ENCODE data around the gene TNP1. TPM values are rescaled to one million over a fixed set of nuclear protein-coding genes. Genes with fewer than 3 reads are reported as not detected.

The TNP1 gene
- total RNA-seq, 1 experiment from 2014 or later, result not detected

DNA sequence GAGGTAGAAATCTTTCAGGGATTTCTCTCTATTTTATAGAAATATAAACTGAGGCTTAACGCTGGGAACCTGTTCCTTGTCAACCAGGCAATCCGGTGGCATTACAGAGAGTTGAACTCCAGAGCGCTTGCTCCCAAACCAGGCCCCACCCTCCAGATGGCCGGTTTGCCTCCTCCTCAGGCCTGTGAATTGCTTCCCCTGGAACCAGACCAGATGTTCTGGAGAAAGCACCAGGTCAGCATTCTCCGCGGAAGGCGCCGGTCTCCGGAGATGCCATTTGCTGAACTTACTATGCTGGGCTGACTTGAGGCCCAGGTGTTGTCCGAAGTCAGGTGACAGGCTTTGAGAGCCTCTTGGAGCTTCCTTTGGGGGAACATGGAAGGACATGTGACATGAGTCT is 17.2 kb downstream of the TNP1 start:
- no peak for DNase-seq (ENCODE audit: low read depth)

DNA sequence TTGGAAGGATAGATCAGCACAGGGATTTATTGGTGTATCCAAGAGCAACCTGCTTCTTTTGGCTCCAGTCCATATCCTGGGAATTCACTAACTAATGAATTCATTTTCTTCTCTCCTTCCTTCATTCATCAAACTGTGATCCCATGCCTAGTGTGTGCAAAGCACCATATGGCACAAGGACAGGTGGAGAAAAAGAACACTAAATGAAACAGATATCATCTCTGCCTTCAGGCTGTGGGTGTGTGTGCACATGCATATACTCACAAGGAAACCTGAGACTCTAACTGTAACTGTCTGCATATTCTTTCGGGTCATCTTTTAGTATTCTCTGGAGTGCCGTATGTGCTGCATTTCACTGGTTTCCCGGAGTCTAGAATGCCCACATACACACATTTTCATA is 20.2 kb downstream of the TNP1 start:
- DNase-seq (ENCODE audit: low read depth), result no peak

DNA sequence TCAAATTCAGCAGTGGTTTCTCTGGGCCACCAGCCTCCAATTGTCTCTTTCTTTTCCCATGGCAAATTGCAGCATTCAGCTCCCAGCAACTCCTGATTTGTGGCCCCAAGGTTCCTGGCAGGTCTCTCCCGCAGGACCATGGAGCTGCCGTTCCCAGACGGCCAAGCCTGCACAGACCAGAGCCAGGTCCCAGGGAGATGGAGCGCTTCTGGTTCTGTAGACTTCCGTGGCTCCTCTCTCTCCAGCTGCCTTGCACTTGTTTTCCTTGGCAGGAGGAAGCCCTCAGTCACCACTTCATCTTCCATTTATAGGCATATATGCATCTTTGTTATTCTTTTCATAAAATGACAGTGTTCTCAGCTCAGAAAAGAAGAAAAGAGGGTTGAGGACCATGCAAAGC is 21.7 kb downstream of the TNP1 start:
- no peak for DNase-seq (ENCODE audit: low read depth)

DNA sequence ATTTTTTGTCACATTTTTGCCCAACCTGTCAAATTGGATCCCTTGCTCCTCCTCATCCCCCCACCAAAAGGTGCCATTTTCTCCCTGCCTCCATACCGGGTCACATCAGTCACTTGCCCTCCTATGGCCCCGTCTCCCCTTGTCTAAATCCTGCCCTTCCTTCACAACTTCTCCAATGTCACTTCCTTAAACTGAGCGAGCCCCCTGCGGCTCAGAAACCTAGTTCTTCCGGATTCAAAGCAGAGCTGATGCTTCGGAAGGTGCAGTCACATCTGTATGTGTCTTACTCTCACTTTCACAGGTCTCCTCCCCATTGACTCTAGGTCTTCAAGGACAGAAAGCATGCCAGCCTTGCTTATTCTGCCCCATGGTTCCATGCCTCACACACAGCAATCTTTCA is 22.1 kb downstream of the TNP1 start:
- no peak for DNase-seq (ENCODE audit: low read depth)

DNA sequence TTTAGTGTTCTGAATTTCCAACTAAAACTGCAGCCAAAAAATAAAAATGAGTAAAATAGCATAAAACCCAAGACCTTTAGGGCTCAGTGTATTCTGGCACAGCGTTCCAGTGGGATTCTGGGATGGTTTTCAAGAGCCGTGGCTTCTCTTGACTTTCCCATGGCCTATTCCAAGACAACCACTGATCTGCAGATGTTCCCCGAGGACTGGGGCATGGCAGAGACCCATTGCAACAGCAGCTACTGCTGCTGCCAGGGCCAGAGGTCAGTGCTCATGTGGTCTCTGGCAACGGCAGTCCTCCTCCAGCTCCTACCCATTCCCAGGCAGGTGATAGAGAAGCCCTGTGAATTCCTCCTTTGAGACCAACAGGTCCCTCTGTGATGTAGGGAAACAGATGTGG is 26.8 kb downstream of the TNP1 start:
- no peak for DNase-seq (ENCODE audit: low read depth)

DNA sequence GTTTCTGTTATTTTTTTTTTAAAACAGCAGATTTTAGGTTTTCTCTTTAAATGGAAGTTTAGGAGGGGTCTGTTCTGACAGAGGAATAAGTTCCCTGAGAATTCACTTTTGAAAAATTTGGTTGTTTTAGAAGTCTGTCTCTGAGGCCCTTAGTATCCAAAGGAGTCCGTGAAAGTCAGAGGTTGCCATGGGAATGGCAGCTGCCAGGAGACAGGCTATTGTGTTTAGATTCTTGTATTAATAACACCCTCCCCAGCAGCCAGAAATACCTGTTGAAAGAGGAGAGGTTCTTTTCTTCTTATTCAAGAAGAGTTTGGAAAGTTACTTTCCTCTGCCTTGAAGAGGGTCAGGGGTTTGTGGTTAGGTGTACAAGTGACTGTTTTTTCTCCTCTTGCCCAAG is 29.5 kb downstream of the TNP1 start:
- DNase-seq (ENCODE audit: low read depth), result no peak

DNA sequence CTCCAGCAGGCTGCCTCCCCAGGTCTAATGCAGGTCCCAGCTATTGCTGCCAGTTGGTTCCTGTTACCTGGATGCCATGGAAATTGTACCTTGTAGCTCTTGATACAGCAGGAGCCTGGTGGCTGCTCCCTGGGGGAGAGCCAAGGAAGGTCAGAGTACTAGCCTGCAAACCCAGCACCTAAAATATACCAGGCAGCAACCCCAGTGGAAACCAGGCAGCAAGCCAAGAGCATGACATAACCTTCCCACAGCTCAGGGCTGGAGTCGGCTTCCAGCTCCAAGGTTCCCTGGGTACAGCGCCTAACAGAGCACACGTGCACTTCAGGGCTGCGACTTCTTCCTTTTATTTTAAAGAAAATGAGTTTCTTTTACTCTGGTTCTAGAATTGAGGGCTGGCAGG is 30.3 kb downstream of the TNP1 start:
- DNase-seq (ENCODE audit: low read depth), result peak; percentile 28

DNA sequence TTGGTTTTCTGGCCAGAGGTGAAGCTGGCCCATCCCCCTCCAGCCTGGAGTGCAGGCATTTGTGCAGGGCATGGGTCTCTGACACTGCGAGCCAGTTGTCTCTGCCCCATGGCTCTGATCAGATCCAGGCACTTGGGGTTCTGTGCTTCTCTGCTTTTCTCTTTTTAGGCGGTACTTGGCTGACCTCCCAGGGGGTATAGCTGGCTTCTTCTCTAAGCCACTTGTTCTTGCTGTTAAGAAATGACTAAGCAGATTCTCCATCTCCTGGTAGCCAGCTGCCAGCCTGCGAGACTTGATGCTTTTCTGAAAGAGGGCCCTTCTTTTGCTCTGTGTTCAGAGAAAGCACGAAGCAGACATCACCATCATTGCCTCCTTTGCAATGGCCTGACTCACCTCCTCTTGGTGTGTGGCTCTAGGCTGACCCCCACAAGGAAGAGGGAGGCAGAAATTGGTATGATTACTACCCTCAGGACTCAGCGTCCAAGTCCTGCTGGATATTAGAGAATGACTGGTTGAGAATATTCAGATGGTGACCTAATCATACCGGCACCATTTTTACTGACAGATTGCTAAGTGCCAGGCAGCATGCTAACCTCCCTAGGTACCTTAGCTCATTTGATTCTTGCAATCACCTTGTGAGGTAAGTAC is 32.7 kb downstream of the TNP1 start:
- DNase-seq (ENCODE audit: low read depth), result peak; percentile 30

DNA sequence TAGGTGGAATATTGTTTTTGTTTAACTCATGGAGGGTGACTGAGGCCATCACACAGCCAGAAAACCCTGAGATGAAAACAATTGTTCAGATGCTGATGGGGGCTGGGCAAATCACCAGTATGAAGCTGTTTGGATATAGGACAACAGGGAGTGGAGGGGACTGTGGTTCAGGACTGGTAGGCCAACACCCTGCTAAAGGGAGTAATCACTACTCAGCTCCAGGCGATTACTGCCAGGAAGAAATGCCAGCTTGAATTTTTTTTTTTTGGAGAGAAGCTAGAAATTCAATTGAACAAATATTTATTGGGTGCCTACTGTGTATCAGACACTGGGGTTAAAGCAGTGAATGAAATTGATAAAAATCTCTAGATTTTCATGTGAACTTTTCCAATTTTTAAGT is 37.4 kb downstream of the TNP1 start:
- DNase-seq (ENCODE audit: low read depth), result no peak

DNA sequence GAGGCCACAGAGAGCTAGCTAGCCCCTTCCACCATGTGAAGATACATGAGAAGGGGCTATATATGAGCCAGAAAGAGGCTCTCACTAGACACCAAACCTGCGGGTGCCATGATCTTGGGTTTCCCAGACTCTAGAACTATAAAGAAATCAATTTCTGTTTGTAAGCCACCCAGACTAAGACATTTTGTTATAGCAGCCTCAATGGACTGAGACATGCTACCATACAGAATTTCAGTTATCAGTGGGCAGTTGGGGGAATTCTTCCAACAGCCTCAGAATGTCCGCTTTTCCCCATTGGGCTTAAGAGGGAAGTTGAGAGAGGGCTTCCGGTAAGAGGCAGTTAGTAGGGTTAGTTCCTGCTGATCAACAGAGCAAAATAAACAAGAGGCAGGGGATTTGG is 39.2 kb downstream of the TNP1 start:
- DNase-seq (ENCODE audit: low read depth), result no peak

DNA sequence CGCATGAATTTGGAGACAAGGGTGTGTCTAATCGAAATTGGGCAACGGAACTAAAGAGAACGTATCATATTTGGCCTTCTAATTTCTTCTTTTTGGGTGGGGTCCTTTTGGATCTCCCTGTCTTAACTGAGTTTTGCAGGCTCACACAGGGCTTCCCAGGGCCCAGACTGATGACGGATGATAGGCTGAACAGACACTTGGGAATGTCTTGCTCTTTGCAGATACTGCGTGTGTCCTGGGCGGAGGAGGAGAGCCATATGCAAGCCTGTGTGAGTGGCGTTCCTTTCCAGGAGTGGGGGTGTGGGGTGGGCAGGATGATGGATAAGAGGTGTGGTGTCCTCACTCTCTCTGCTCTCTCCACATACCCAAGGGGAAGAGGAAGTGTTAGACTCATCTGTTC is 40.1 kb downstream of the TNP1 start:
- no peak for DNase-seq (ENCODE audit: low read depth)

DNA sequence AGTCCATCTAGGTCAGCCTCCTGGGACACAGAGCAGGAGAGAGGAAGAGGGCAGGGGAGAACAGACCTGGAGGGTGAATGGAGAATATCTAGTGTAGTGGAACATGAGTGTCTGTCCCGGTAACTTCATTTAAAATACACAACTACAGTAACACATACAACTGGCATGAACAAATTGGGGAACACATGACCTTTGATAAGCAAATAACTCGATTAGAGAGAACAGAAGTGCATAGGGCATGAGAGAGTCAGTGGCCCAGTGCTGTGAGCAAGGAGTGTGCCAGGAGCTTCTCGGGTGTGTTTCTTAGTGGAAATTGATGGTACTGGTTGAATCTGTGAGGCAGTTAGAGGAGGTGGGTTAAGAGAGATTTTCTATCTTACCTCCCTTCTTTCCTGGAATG is 40.8 kb downstream of the TNP1 start:
- no peak for DNase-seq (ENCODE audit: low read depth)

DNA sequence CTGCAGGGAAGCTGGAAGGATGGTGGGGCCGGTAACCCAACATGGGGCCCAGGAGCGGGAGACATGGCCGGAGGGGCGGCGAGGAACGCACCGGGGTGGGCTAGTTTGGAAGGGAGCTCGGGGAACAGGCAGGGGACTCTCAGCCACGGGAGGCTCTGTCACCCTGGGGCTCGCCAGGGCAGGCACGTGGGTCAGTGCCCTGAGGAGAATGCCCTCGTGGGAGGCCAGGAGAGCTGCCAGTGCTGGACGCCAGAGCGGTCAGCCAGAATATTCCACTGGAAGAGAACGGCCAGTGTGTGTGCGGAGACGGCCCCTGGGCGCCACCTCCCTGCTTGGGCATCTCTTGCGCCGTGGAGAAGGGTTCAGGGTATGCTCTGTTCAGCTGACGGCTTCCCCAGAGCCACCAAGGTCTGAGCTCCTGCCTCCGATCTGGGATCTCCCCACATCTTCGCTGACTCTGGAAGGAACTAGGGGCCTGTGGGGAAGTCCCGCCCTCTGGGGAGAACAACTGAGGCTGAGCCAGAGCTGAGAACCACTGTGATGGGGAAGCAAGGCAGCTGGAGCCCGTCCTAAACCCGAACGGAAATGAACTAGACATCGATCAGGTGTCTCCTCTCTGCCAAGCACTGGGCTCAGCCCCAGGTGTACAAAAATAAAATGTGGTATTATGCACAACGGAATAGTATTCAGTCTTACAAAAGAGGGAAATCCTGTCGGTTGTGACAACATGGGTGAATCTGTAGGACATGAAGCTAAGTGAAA is 49.3 kb downstream of the TNP1 start:
- no peak for DNase-seq (ENCODE audit: low read depth)

Other genes starting within 250 kb of the TNP1 start
- gene IGFBP2, start 226.6 kb downstream of the TNP1 start, total RNA-seq (2014; rRNA removed; shearing (Covaris generic)), result 5.2 and 5.3 TPM in 2 replicates
- 0.10 and 0.11 TPM in 2 replicates for gene IGFBP5, start 164.5 kb downstream of the TNP1 start, total RNA-seq (2014; rRNA removed; shearing (Covaris generic))